H1 (cell line): ENCODE data around the gene YWHAG. TPM values are rescaled to one million over a fixed set of nuclear protein-coding genes. Genes with fewer than 3 reads are reported as not detected.

Experiments
- CREB1 ChIP-seq: IDR thresholded peaks from 2 replicates; pipeline ENCODE4 v1.6.1; 2012; ENCODE audit warnings: inconsistent platforms
- polyA plus RNA-seq, 7 experiments: library from polyadenylated mRNA; depleted of rRNA in 3 of 7; stranded (reverse) in 5 of 7; unstranded in 2 of 7; fragments of >200 nt in 5 of 7; fragments of 200-250 nt in 2 of 7; gene quantifications; 1 replicate in 5 of 7; 2 replicates in 1 of 7; 4 replicates in 1 of 7; pipeline versions ENCODE4 v1.2.1 to v1.2.3, GENCODE V29; 2011 to 2013; ENCODE audit warnings: missing spikeins in 2 of 7, mixed read lengths in 2 of 7
- total RNA-seq: library from RNA; stranded (reverse); fragmentation: NEBNext Ultra II Directional; extraction: Animal tissue kit (Norgen Biotek cat#: 25700); gene quantifications from 2 replicates; pipeline ENCODE4 v1.2.1, GENCODE V29; 2021

YWHAG gene
- total and polyA plus RNA-seq, 2 of the 8 experiments (the other 6 are each of a cell fraction or from before 2014, with no cell fraction given): 57.2 to 241 TPM

- TF ChIP-seq CREB1: no peak
Measured at GRCh38 chr7:76371396-76371795, 12.6 kb upstream of the YWHAG start (continued).
